IMR-90 (cell line): ENCODE measurements around the gene NOX1. TPM values are rescaled to one million over a fixed set of nuclear protein-coding genes. Genes with fewer than 3 reads are reported as not detected.

Source experiments
- ATAC-seq: fragments of 200-7000 bp; cut with Tn5 transposase; 2 replicates; pipeline ENCODE4 v1.9.1; 2020; ENCODE audit warnings: low read depth, mild to moderate bottlenecking, moderate library complexity
- BruUV-seq: library from RNA; stranded (reverse); fragments of 400-500 nt; replicated peaks from 2 replicates; lab custom pipeline; 2021; lab: Mats Ljungman, UMichigan
- CTCF ChIA-PET: fragments of 300-600 bp; formaldehyde crosslinking; extraction: SDS; loops from one replicate; lab custom pipeline; 2021; ENCODE audit warnings: antibody characterized with exemption; lab: Yijun Ruan, JAX
- POLR2A ChIA-PET: fragments of 300-600 bp; sonication (Branson Sonifier 250); formaldehyde crosslinking; loops from one replicate; lab custom pipeline; 2022; ENCODE audit warnings: antibody characterized with exemption; ENCODE audit not compliant: unreplicated experiment; lab: Charles Lee
- DNase-seq: peaks from one replicate; pipeline ENCODE4 v3.0.0; 2013
- H2AFZ ChIP-seq: replicated peaks from 2 replicates; pipeline ENCODE3; 2013; ENCODE audit warnings: low read length, mild to moderate bottlenecking; ENCODE audit not compliant: poor library complexity
- H2AK5ac ChIP-seq: 2 replicates; pipeline ENCODE4 v1.6.1; 2013; ENCODE audit warnings: low read depth, low read length, inconsistent platforms
- H2AK9ac ChIP-seq: replicated peaks from 2 replicates; pipeline ENCODE3; 2013; ENCODE audit warnings: mild to moderate bottlenecking, low read depth, low read length, moderate library complexity; ENCODE audit not compliant: poor library complexity
- H2BK120ac ChIP-seq: 2 replicates; pipeline ENCODE4 v1.6.1; 2013; ENCODE audit warnings: low read depth, low read length, inconsistent platforms
- H2BK15ac ChIP-seq: 3 replicates; pipeline ENCODE4 v1.6.1; 2013; ENCODE audit warnings: low read depth, low read length, inconsistent platforms
- H2BK20ac ChIP-seq: 2 replicates; pipeline ENCODE4 v1.6.1; 2013; ENCODE audit warnings: low read depth, mild to moderate bottlenecking, inconsistent platforms, low read length, moderate library complexity
- H2BK5ac ChIP-seq: 2 replicates; pipeline ENCODE4 v1.6.1; 2013; ENCODE audit warnings: mild to moderate bottlenecking, low read depth, low read length, inconsistent platforms; ENCODE audit not compliant: poor library complexity, severe bottlenecking
- H3K14ac ChIP-seq: replicated peaks from 2 replicates; pipeline ENCODE4 v1.6.1; 2013; ENCODE audit warnings: low read depth, low read length, inconsistent platforms
- H3K18ac ChIP-seq: 2 replicates; pipeline ENCODE4 v1.6.1; 2013; ENCODE audit warnings: low read depth, low read length, control low read depth
- H3K23ac ChIP-seq: 2 replicates; pipeline ENCODE4 v1.6.1; 2013; ENCODE audit warnings: low read depth, low read length, inconsistent platforms
- H3K27ac ChIP-seq: 2 replicates; pipeline ENCODE4 v1.5.1; 2013; ENCODE audit warnings: mild to moderate bottlenecking, control low read depth, low read length; ENCODE audit not compliant: insufficient read depth
- H3K27me3 ChIP-seq: 2 replicates; pipeline ENCODE4 v1.6.1; 2013; ENCODE audit warnings: low read length; ENCODE audit not compliant: control insufficient read depth, insufficient read depth
- H3K36me3 ChIP-seq: 2 replicates; pipeline ENCODE4 v1.6.1; 2013; ENCODE audit warnings: low read length, mixed read lengths; ENCODE audit not compliant: control insufficient read depth, insufficient read depth
- H3K4ac ChIP-seq: 2 replicates; pipeline ENCODE4 v1.6.1; 2013; ENCODE audit warnings: low read depth, low read length, inconsistent platforms
- H3K4me1 ChIP-seq: 2 replicates; pipeline ENCODE4 v1.6.1; 2013; ENCODE audit warnings: low read length, mixed read lengths; ENCODE audit not compliant: control insufficient read depth, insufficient read depth
- H3K4me2 ChIP-seq: 2 replicates; pipeline ENCODE4 v1.6.1; 2013; ENCODE audit warnings: low read depth, mild to moderate bottlenecking, control low read depth, low read length, moderate library complexity
- H3K4me3 ChIP-seq: 2 replicates; pipeline ENCODE4 v1.5.1; 2013; ENCODE audit warnings: low read depth, mild to moderate bottlenecking, control low read depth, low read length, moderate library complexity; ENCODE audit not compliant: insufficient read depth
- H3K56ac ChIP-seq: 2 replicates; pipeline ENCODE4 v1.6.1; 2013; ENCODE audit warnings: low read length, inconsistent platforms; ENCODE audit not compliant: insufficient read depth; ENCODE audit errors: extremely low read depth
- H3K79me1 ChIP-seq, 2 experiments: 2 replicates each; pipeline ENCODE4 v1.6.1; 2013; ENCODE audit warnings: low read length in 2 of 2, inconsistent platforms in 1 of 2, low read depth in 1 of 2
- H3K9ac ChIP-seq: 2 replicates; pipeline ENCODE4 v1.6.1; 2013; ENCODE audit warnings: low read depth, low read length, control low read depth
- H3K9me1 ChIP-seq: 2 replicates; pipeline ENCODE4 v1.6.1; 2013; ENCODE audit warnings: low read length, inconsistent platforms; ENCODE audit not compliant: insufficient read depth
- H3K9me3 ChIP-seq: 2 replicates; pipeline ENCODE4 v1.6.1; 2013; ENCODE audit warnings: low read length; ENCODE audit not compliant: control insufficient read depth, insufficient read depth
- H4K20me1 ChIP-seq: 2 replicates; pipeline ENCODE4 v1.6.1; 2013; ENCODE audit warnings: low read length, inconsistent platforms; ENCODE audit not compliant: insufficient read depth
- H4K5ac ChIP-seq: 2 replicates; pipeline ENCODE4 v1.6.1; 2013; ENCODE audit warnings: mild to moderate bottlenecking, low read depth, low read length, control low read depth
- H4K8ac ChIP-seq, 2 experiments: 2 replicates each; pipeline ENCODE4 v1.6.1; 2013; ENCODE audit warnings: low read depth in 2 of 2, low read length in 2 of 2, control low read depth in 1 of 2, inconsistent platforms in 1 of 2
- H4K91ac ChIP-seq: 2 replicates; pipeline ENCODE4 v1.6.1; 2013; ENCODE audit warnings: low read depth, low read length, inconsistent platforms; ENCODE audit not compliant: insufficient read depth
- ELK1 ChIP-seq: fragments of 150-350 bp; IDR thresholded peaks from 2 replicates; pipeline ENCODE4 v1.6.1; 2016; ENCODE audit warnings: low read depth, mild to moderate bottlenecking, low read length, moderate library complexity, borderline replicate concordance
- MAFK ChIP-seq: IDR thresholded peaks from 2 replicates; pipeline ENCODE4 v1.6.1; 2012; ENCODE audit warnings: low read depth, low read length, improper control_type of control experiment
- MXI1 ChIP-seq: IDR thresholded peaks from 2 replicates; pipeline ENCODE4 v1.6.1; 2012; ENCODE audit warnings: low read depth, mild to moderate bottlenecking, low read length, moderate library complexity, borderline replicate concordance
- RAD21 ChIP-seq: IDR thresholded peaks from 2 replicates; pipeline ENCODE4 v1.6.1; 2012; ENCODE audit warnings: low read length, improper control_type of control experiment
- RCOR1 ChIP-seq: IDR thresholded peaks from 2 replicates; pipeline ENCODE4 v1.6.1; 2012; ENCODE audit warnings: mild to moderate bottlenecking, low read length, improper control_type of control experiment; ENCODE audit not compliant: insufficient replicate concordance
- RFX5 ChIP-seq: IDR thresholded peaks from 2 replicates; pipeline ENCODE4 v1.8.0; 2012; ENCODE audit warnings: low read depth, mild to moderate bottlenecking, low read length, moderate library complexity
- WGBS, 2 experiments: methylation state at CpG; one replicate each; pipeline versions ENCODE4 v1.1.5 to v1.1.7; 2013; ENCODE audit warnings: missing lambda C conversion rate in 2 of 2; ENCODE audit not compliant: insufficient read length in 1 of 2; ENCODE audit errors: extremely low coverage in 2 of 2; 5-methylcytosine and 5-hydroxymethylcytosine counted together
- dilution Hi-C: fragments of 300-500 bp; cut with HindIII; formaldehyde crosslinking; loops from one replicate; pipeline ENCODE4 v1.14.3; 2018; ENCODE audit warnings: low sequenced_read_pairs; ENCODE audit not compliant: unreplicated experiment
- in situ Hi-C: fragments of 300-500 bp; cut with MboI; formaldehyde crosslinking; loops from 3 replicates; pipeline ENCODE4 v1.14.3; 2019; ENCODE audit warnings: low sequenced_read_pairs, inconsistent platforms, mixed read lengths
- intact Hi-C: fragments of 100-400 bp; cut with micrococcal nuclease; formaldehyde crosslinking; loops from 2 replicates; pipeline ENCODE4 v1.10.0; 2022
- polyA plus RNA-seq, 3 experiments: library from polyadenylated mRNA; depleted of rRNA; stranded (reverse); fragments of >200 nt; gene quantifications; 2 replicates each; pipeline ENCODE4 v1.2.3, GENCODE V29; 2012; ENCODE audit warnings: low replicate concordance in 1 of 3
- total RNA-seq: library from RNA; depleted of rRNA; stranded (reverse); fragments of >200 nt; gene quantifications from 2 replicates; pipeline ENCODE4 v1.2.3, GENCODE V29; 2012

NOX1 gene
- total and polyA plus RNA-seq, 2 of the 4 experiments (the other 2 are of a cell fraction) = not detected

GRCh38 chrX:100798484-100799214 lies 75.5 kb downstream of the NOX1 start:
- H3K9me3 ChIP-seq = no peaks in the 10 kb centered on the region
- no peaks in the 10 kb centered on the region for H3K9me1 ChIP-seq
- H2BK5ac ChIP-seq = no peak overlapping the region
- H2BK120ac ChIP-seq = no peak overlapping the region
- H2AK5ac ChIP-seq = no peak overlapping the region
- H3K27ac ChIP-seq = no peak overlapping the region
- intact Hi-C loops = no loop called here
- dilution Hi-C loops = no loop called here
- H3K4ac ChIP-seq = no peak overlapping the region
- ChIA-PET CTCF (interaction anchor here (1.1 kb wide), 1 partner anchor 30 kb away, joined by 3 read pairs; no protein-coding TSS in a partner anchor), POLR2A (no interaction called here)
- no peaks in the 10 kb centered on the region for H3K79me1 ChIP-seq
- no peak overlapping the region for H3K4me3 ChIP-seq
- H4K91ac ChIP-seq = no peak overlapping the region
- H3K18ac ChIP-seq = no peak overlapping the region
- no peak overlapping the region for H3K9ac ChIP-seq
- H2BK15ac ChIP-seq = no peak overlapping the region
- no peak for ATAC-seq
- BruUV-seq = no TSS peak
- H4K20me1 ChIP-seq = no peaks in the 10 kb centered on the region
- no peak overlapping the region for H3K56ac ChIP-seq
- H3K23ac ChIP-seq = no peak overlapping the region
- no peak overlapping the region for H3K14ac ChIP-seq
- H2AFZ ChIP-seq = no peak overlapping the region
- no peak overlapping the region for H4K8ac ChIP-seq
- H3K4me1 ChIP-seq = no peaks in the 10 kb centered on the region
- no peak for TF ChIP-seq RFX5
- no peak for TF ChIP-seq MXI1
- no peak for TF ChIP-seq RAD21
- TF ChIP-seq ELK1 = no peak
- no peak for TF ChIP-seq MAFK
- TF ChIP-seq RCOR1 = no peak
- H3K36me3 ChIP-seq = no peaks in the 10 kb centered on the region
- no peak overlapping the region for H4K5ac ChIP-seq
- no peak overlapping the region for H3K4me2 ChIP-seq
- DNase-seq = no peak
- WGBS, 2 experiments = no CpG with 5 or more reads among the region's 4 CpGs
- no peak overlapping the region for H2AK9ac ChIP-seq
- in situ Hi-C loops = no loop called here
- no peak overlapping the region for H2BK20ac ChIP-seq
- peaks cover 4% of the 10 kb centered on the region for H3K27me3 ChIP-seq
